Activated T-cell treated with anti-CD3 and anti-CD28 coated beads for 24 hours (primary cell): ENCODE results near the gene A4GALT.

ENCODE experiments used
- DNase-seq: peaks from one replicate; pipeline ENCODE4 v3.0.0-alpha.2; 2020; ENCODE audit warnings: low read depth

The A4GALT gene

GRCh38 chr22:42648368-42649245 is 72.1 kb downstream of the A4GALT start:
- DNase-seq, result peak; percentile 22

GRCh38 chr22:42648017-42648367 is 72.7 kb downstream of the A4GALT start:
- no peak for DNase-seq

- DNase-seq, result no peak
Measured at GRCh38 chr22:42646569-42647525, 73.8 kb downstream of the A4GALT start.

DNA sequence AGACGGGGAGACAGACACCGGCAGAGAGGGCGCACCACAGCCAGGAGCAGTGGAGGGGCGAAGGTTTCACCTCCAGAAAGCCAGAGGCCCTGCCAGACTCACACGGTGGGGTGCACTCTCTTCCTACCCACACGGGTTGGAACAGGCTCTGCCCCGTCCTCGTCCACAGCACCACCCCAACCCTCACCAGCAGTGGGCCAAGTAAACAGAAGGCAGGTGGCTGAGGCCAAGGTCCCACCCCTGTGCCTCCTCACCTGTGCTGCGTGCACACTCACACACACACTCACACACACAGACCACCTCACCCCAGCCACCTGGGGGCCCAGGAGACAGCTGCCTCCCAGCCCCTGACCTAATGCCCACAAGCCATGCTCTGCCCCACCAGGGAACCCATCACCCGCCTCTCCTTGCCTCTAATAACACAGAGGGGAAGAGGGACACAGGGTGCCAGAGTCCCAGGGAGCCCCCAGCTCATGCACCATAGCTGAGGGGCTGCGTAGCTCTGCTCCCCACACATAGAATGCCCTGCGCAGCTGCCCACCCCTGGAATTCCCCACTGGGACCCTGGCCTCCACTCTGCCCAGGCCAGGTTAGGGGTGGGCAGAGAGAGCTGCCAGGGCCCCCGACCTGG is 74.6 kb downstream of the A4GALT start:
- no peak for DNase-seq

DNA sequence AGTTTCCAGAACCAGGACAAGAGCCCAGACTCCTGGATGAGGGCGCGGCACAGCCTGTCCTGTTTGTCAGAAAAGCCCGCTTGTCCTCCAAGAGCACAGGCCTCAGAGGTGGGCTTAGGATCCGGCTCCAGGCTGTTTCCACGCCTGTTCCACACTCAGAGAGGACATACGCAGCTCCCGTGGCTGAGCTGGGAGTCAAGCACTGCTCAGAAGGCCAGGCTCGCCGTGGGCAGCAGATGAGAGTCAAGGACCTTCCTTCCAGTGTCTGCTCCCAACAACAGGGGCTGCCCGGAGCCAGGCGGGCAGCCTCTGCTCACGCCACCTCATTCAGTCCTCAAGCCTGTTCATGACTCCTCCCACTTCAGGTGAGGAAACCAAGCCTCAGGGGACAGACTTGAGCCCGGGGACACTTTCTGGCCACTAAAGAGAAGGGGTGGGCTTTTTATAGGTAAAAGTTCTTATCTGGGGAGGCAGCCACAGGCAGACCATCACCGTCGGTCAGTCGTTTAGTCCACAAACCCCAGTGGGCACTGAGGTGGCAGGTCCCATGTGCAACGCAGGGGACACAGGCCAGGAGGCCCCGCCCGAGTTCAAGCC is 75.2 kb downstream of the A4GALT start:
- DNase-seq, result no peak

DNA sequence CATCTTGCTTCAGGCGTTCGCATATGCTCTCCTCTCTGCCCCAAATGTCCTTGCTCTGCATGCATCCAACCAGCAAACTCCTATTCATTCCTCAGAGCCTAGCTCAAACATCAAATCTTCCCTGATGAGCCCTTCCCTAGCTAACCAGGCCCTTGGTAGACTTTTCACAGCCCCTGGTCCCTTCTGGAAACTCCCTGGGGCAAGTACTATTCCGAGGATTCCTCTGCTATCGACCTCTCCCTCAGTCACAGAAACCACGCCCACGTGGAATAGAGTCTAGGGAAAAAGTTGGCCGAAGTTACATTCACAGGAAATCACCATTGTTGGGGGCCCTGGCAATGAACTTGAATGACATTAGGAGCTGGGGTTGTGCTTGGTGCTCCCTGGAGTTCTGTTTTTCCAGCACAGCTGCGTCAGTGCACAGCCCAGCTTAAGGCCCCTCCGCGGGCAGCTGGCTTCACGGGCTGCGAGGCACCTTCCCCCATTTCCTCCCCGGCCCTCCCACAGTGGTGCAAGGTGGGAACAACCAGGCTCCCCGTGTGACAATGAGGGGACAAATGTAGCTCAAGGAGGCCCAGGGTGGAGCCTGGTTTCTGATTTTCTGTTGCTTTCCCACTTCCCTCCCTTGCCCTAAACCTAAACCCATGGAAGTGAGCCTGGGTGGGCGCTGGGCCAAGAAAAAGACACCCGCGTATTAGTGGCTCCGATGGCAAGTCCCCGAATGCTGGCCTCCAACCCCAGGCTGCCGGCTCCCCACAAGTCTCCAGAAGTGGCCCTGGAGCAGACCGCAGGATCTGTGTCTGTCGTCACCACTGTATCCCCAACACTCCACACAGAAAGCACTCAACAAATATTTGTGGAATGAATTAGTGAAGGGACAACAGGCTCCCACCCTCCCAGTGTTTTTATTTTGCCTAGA is 76.0 kb downstream of the A4GALT start:
- no peak for DNase-seq

DNA sequence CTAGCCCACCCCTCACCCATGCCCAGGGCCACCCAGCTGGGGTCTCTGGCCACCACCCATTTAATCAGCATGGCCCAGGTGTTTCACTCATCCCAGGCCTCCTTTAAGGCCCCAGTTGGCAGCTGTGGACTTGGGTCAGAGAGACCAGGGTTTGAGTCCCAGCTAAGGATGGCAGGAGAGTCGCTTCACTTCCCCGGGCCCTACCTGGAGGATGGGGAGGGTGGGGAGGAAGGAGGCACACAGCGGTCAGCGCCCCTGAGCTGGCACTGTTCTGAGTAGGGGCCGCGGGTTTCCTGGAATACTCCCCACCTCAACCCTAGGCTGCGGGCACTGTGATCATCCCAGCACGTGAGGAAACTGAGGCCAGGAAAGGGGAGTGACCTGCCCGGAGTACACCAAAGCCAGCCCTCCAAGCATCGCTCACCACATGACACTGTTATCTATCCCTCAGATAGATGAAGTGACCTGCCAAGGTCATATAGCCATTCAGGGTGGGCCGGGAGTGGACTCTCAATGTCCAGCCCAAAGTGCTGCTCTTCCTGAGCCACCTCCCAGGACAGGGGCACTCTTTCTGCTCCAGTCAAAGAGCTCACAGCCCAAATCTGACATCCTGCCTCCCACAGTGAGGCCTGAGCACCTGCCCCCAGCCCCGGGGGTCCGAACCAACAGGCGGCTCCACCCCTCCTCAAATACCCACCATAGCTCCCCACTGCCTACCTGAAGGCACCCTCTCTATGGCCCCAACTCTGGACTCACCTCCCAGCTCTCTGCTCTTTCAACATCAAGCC is 76.8 kb downstream of the A4GALT start:
- DNase-seq, result no peak

- DNase-seq, result no peak
Measured at GRCh38 chr22:42642806-42643633, 77.7 kb downstream of the A4GALT start.
